ENCODE measurements around the gene ROCK2.
A peak's percentile ranks its signal among the peaks of the same experiment; 100 is the strongest.
"Not testable (repeated sequence)": the region's sequence is repeated elsewhere in the genome, so short reads cannot be mapped to it uniquely, and the experiment has no call there.

ROCK2 gene

GRCh38 chr2:11179899-11180298 is 164.5 kb downstream of the ROCK2 start:
- DNase-seq (ENCODE audit: low read depth, low spot score), result no peak

DNA sequence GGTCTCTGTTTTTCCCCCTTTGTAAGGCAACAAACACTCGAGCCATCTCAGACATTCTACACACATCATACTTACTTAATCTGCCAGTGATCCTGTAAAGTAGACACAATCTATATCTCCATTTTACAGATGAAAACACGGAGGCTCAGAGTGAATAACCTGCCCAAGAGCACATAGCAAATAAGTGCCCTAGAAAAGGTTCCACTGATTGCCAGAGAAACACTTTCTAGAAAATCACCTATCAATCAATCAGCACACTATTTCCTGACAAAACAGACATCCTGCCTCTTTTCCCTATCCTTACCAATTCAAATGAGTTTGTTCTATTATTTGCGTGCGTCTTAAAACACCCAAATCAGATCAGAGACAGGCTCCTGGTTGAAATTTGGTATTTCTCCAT is 165.2 kb downstream of the ROCK2 start:
- DNase-seq (ENCODE audit: low read depth, low spot score), result no peak

DNA sequence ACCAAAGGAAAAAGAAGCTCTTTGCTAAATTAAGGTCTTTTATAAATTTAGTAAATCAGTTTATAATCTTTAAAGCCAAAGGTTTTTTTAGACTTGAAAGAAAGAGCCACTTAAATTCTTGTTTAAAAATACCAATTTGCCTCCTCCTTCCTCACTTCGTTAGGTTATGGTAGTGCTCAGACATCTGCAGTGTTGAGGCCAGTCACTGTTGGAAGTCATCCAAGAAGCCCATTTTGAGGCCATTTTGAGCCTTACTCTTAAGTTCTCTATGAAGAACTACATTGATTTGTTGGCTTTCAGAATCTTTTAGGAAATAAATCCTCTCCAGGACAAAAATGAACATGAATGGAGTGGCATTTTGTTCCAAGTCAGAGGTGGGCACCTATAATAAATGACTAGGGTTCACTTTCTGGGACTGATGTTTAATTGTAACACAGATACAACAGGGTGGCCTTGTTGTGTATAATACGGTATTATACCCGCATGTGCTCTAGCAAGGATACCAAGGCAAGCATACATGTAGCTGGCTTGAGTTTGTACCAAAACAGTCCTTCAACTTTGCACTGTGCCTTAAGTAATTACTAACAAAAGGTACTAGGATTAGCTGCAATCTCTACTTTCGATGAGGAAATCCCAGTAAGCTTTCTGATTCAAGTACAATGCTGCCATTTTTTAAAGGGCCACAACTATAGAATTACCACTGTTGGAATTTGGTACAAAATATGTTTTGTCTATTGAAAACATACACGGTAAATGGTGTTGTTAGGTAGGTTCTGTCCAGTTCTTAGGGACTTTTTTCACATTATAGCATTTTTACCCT is 166.4 kb downstream of the ROCK2 start:
- DNase-seq (ENCODE audit: low read depth, low spot score), result no peak

GRCh38 chr2:11175293-11175795 is 169.1 kb downstream of the ROCK2 start:
- no peak for DNase-seq (ENCODE audit: low read depth, low spot score)

GRCh38 chr2:11174222-11174621 is 170.2 kb downstream of the ROCK2 start:
- DNase-seq (ENCODE audit: low read depth, low spot score), result no peak

DNA sequence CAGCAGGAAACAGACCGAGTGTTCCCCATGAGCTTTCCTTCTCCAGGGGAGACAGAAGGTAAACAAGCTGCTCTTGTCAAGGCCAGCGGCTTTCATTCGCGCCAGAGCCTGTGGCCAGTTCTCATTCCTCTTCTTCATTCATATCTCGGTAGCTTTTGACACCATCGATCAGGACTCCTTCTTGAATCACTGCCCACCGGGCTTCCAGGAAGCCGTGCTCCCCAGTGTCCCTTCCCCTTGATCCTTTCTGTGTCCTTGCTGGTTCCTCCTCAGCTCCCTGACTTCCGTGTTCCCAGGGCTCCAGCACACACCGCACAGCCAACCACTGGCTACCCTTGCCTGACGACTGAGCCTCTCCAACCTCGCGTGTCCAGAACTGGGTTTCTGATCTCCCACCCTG is 175.1 kb downstream of the ROCK2 start:
- no peak for DNase-seq (ENCODE audit: low read depth, low spot score)

- DNase-seq (ENCODE audit: low read depth, low spot score), result no peak
These were observed 175.9 kb downstream of the ROCK2 start for GRCh38 chr2:11168488-11168887.

DNA sequence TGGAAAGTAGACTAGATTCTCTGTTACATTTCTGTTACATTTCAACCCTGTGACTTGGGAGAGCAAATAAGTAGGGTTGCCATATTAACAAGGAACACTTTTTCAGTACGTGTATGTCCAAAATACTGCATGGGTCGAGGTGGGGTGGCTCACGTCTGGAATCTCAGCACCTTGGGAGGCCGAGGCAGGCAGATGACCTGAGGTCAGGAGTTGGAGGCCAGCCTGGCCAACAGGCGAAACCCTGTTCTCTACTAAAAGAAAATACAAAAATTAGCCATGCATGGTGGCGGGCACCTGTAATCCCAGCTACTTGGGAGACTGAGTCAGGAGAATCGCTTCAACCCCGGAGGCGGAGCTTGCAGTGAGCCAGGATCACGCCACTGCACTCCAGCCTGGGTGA is 178.0 kb downstream of the ROCK2 start:
- DNase-seq (ENCODE audit: low read depth, low spot score), result no peak

GRCh38 chr2:11165046-11165445 is 179.4 kb downstream of the ROCK2 start:
- not testable (repeated sequence) for DNase-seq (ENCODE audit: low read depth, low spot score)

DNA sequence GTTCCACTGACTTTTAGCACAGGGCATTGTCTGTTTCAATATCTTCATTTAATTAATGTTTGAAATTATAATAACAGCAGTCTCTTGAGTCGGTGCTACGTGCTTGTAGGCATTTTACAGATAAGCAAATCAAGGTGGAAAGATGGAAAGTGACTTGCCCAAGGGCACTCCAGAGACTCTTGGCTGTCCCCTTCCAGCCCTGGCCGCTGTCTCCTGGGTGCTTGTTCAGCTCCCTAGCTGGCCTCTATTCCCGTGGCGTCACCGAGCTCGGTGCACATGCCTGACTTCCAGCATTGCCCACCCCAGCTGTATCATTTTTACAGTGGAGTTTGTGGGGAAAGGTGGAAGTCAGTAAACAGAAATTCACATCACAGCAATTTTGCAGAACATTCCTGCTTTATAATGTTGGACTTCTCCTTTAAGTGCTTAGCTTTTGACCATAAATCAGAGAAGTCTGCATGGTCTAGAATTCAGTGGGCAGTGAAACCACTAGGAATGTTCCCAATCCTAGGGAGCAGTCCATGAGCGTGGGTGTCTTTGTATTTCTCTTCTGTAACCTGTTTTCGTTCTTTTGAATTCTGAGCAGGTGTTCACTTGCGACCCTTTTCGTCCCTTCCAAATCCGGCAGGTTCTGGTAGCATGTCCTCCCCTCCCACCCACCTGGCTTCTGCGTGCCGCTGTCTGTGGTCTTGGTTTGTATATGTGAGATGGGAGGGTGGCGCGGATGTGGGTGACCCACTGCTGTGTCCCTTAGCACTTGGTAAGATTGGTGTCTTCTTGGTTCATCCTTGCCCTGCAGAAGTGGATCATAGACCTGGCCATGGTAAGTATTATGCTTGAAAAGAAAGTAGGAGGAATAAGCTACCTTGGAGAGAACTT is 180.8 kb downstream of the ROCK2 start:
- DNase-seq (ENCODE audit: low read depth, low spot score), result no peak

GRCh38 chr2:11161747-11162146 is 182.7 kb downstream of the ROCK2 start:
- no peak for DNase-seq (ENCODE audit: low read depth, low spot score)

GRCh38 chr2:11160731-11161455 is 183.5 kb downstream of the ROCK2 start:
- no peak for DNase-seq (ENCODE audit: low read depth, low spot score)

- DNase-seq (ENCODE audit: low read depth, low spot score), result no peak
These were observed 184.2 kb downstream of the ROCK2 start for GRCh38 chr2:11160256-11160655.

DNA sequence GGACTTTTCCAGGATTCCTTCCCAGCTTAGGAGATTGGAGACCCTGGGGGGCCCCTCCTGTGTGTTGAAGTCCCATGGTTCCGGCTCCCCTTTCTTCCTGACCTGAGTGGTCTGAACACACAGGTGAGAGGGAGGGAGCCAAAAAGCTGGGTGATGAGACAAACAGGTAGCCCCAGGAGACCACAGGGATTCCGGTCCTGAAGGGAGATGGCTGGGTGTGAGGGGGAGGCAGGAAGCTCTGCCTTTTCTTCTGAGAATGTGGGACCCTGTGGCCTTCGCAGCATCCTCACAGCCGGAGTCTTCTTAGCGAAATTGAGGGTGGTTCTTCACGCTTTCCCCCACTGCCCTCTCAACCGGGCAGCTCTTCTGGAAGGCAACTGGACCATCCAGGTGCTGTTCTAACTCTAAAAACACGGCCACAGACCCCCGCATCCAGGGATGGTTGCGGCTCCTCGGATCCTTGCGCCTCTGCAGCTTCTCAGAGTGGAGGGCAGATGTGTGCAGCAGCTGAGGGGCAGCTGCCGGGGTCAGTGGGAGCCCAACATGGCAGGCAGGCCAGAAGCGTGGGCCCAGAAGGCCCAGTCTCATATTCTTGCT is 184.8 kb downstream of the ROCK2 start:
- DNase-seq (ENCODE audit: low read depth, low spot score), result no peak

DNA sequence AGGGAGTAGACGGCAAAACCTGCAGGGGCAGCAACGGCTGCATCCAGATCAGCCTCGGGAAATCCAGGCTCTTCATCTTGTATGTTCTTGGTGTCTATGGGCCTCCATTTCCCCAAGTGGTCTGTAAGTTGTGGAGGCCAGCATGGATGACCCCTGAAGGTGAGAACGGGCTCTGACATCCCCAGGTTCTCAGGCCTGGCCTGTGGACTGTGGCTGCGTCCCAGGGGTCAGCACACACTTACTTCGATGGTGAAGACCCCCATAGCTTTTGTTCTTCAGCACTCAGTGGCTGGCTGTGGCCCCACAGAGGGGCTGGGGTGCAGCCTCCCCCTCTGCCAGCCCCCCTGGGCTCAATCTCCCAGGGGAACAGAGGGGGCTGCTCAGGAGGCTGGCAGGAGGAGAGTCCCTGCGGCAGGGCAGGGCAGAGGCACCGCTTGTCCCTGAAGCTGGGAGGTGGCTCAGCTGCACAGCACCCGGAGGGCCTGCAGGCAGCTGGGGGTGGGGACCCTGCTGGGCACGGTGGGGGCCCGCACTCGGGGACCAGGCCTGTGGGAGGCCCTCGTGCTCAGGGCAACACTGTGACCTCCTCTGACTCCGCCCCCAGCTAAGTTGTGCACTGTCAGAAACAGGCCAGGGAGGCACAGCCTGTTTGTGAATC is 185.4 kb downstream of the ROCK2 start:
- DNase-seq (ENCODE audit: low read depth, low spot score), result no peak

DNA sequence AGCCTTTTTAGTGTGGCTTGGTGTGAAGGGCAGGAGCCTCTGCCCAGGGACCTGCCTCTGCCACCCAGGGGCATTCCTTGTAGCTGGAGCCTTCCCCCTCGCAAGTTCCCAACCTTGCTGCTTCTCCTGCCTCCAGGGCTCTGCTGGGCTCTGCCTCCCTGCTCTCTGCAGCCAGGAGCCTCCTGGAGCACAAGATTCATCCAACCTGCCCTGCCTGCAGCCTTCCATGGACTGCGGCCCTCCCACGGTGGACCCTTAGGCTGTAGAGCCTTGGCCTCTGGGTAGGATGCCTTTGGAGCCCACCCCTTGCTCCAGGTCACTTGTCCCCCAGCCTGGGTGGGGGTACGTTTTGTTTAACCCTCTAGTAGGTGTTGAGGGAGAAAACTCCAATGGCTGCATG is 186.7 kb downstream of the ROCK2 start:
- no peak for DNase-seq (ENCODE audit: low read depth, low spot score)

DNA sequence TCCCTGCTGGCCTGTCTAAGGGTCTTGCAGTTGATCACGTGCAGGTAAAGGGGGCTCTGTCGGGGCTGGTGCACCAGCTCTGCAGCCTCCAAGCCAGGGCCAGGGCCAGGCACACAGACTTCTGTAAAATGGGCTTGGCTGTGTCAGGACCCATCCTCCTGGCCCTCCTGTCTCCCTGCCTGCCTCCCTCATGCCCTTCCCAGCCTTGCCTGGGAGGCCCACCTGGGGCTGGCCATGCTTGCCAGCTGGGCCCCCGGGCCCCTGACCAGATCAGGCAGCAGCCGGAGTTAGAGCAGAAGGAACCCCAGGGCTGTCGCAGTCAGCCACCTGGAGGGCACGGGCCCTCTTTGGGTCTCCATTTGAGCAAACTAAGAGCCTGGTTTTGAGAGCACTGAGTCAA is 187.1 kb downstream of the ROCK2 start:
- DNase-seq (ENCODE audit: low read depth, low spot score), result no peak

DNA sequence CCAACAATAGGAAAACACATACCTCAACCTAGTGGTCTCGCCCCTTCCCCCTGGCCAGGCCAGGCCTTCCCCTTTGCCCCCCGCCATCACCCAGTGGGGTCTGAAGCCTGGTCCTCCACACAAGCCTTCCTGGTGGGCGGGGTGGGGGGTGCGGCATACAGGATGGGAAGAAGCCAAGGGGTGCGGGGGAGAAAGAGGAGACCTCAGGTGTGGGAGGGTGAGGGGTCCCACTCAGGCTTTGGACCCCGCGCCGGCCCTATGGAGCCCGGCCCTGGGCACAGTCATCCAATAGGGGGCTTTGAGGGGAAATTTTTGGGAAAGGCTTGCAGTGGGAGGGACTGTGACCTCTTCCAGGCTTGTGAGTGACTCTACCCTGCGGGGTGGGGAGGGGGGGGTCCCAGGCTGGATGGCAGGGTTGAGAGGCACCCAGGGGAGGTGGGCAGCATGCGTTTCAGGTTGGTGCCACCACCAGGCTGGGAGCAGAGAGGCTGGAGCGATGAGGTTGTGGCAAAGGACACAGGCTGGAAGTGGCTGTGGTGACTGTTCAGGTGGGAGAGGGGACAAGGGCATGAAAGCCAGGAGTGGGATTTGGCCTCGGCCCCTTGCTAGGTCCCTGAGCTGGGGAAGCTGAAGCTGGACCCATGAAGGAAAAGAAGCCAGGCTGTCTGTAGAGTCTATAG is 187.9 kb downstream of the ROCK2 start:
- DNase-seq (ENCODE audit: low read depth, low spot score), result no peak

- DNase-seq (ENCODE audit: low read depth, low spot score), result no peak
These were observed 188.9 kb downstream of the ROCK2 start, which contains the start of gene SLC66A3 for GRCh38 chr2:11155381-11156035. TSS of gene SLC66A3 (plus strand) at chr2:11155467. CDS start at chr2:11155547, 80 bp downstream.

- peak; percentile 95 for DNase-seq (ENCODE audit: low read depth, low spot score)
These were observed 189.5 kb downstream of the ROCK2 start for GRCh38 chr2:11154923-11155380.
